CD14-positive monocyte (primary cell): ENCODE measurements around the gene SMAD9. TPM values are rescaled to one million over a fixed set of nuclear protein-coding genes. Genes with fewer than 3 reads are reported as not detected.

Experiments
- DNase-seq, 3 donors: peaks; one replicate each; pipeline ENCODE4 v3.0.0-alpha.2; 2011 to 2022
- H2AFZ ChIP-seq: 2 replicates; pipeline ENCODE4 v1.6.0; 2012; ENCODE audit warnings: mild to moderate bottlenecking, low read depth, low read length, inconsistent platforms; ENCODE audit not compliant: insufficient read depth, poor library complexity, severe bottlenecking
- H3K27ac ChIP-seq, 2 donors: 1 replicate in 1 of 2; 2 replicates in 1 of 2; pipeline ENCODE4 v1.5.1; 2012 to 2013; ENCODE audit warnings: low read length in 2 of 2, control low read depth in 1 of 2, inconsistent platforms in 1 of 2, low read depth in 1 of 2, mild to moderate bottlenecking in 1 of 2
- H3K27me3 ChIP-seq, 2 donors: one replicate each; pipeline versions ENCODE4 v1.6.0 to v1.6.1; 2011 to 2013; ENCODE audit warnings: low read length in 2 of 2; ENCODE audit not compliant: control insufficient read depth in 2 of 2, insufficient read depth in 2 of 2
- H3K36me3 ChIP-seq, 2 donors: replicated peaks in 1 of 2; 1 replicate in 1 of 2; 2 replicates in 1 of 2; pipeline versions ENCODE4 v1.5.1 to v1.6.1; 2012 to 2013; ENCODE audit warnings: low read length in 2 of 2, control low read depth in 1 of 2, inconsistent platforms in 1 of 2, mild to moderate bottlenecking in 1 of 2; ENCODE audit not compliant: insufficient read depth in 2 of 2, control insufficient read depth in 1 of 2
- H3K4me1 ChIP-seq, 2 donors: 1 replicate in 1 of 2; 2 replicates in 1 of 2; pipeline versions ENCODE4 v1.5.1 to v1.6.1; 2012 to 2013; ENCODE audit warnings: low read length in 2 of 2, control low read depth in 1 of 2, inconsistent platforms in 1 of 2, mild to moderate bottlenecking in 1 of 2, moderate library complexity in 1 of 2; ENCODE audit not compliant: insufficient read depth in 2 of 2, control insufficient read depth in 1 of 2
- H3K4me2 ChIP-seq: replicated peaks from 2 replicates; pipeline ENCODE3; 2012; ENCODE audit warnings: low read length, moderate library complexity, mild to moderate bottlenecking; ENCODE audit not compliant: poor library complexity, severe bottlenecking; ENCODE audit errors: extremely low read depth
- H3K4me3 ChIP-seq, 3 experiments: fragments of 200-600 bp in 1 of 3; sonication (generic) in 1 of 3; replicated peaks in 1 of 3; 1 replicate in 2 of 3; 2 replicates in 1 of 3; pipeline ENCODE4 v1.5.1; 2011 to 2013; ENCODE audit warnings: low read length in 3 of 3, mild to moderate bottlenecking in 3 of 3, control low read depth in 2 of 3, low read depth in 2 of 3, inconsistent platforms in 1 of 3, moderate library complexity in 1 of 3
- H3K79me2 ChIP-seq: 2 replicates; pipeline ENCODE4 v1.6.0; 2012; ENCODE audit warnings: mild to moderate bottlenecking, control low read depth, inconsistent platforms, low read length, moderate library complexity; ENCODE audit not compliant: insufficient read depth
- H3K9ac ChIP-seq: 2 replicates; pipeline ENCODE4 v1.6.0; 2017; ENCODE audit warnings: low read length, mild to moderate bottlenecking; ENCODE audit not compliant: insufficient read depth, poor library complexity, severe bottlenecking
- H3K9me3 ChIP-seq, 2 donors: replicated peaks in 1 of 2; 1 replicate in 1 of 2; 2 replicates in 1 of 2; pipeline versions ENCODE4 v1.5.1 to v1.6.1; 2012 to 2013; ENCODE audit warnings: low read length in 2 of 2, control low read depth in 1 of 2; ENCODE audit not compliant: control insufficient read depth in 1 of 2, insufficient read depth in 1 of 2
- H4K20me1 ChIP-seq: 2 replicates; pipeline ENCODE4 v1.6.0; 2012; ENCODE audit warnings: mild to moderate bottlenecking, low read length, control low read depth, moderate library complexity; ENCODE audit not compliant: insufficient read depth
- H3K27ac Mint-ChIP-seq, 7 donors: one replicate each; pipeline ENCODE4 v1.8.0; 2020; ENCODE audit warnings: mild to moderate bottlenecking in 7 of 7, mixed read lengths in 7 of 7, moderate library complexity in 6 of 7, inconsistent platforms in 2 of 7
- H3K27me3 Mint-ChIP-seq, 3 donors: one replicate each; pipeline ENCODE4 v1.8.0; 2021 to 2022; ENCODE audit warnings: low read depth in 3 of 3, mild to moderate bottlenecking in 3 of 3, mixed read lengths in 3 of 3, moderate library complexity in 3 of 3, inconsistent platforms in 1 of 3
- H3K36me3 Mint-ChIP-seq, 2 donors: one replicate each; pipeline ENCODE4 v1.8.0; 2020; ENCODE audit warnings: mixed read lengths in 2 of 2, inconsistent platforms in 1 of 2, mild to moderate bottlenecking in 1 of 2
- H3K4me1 Mint-ChIP-seq: one replicate; pipeline ENCODE4 v1.8.0; 2020; ENCODE audit warnings: mild to moderate bottlenecking, mixed read lengths
- H3K4me3 Mint-ChIP-seq, 2 donors: one replicate each; pipeline ENCODE4 v1.8.0; 2020; ENCODE audit warnings: mild to moderate bottlenecking in 2 of 2, mixed read lengths in 2 of 2, moderate library complexity in 1 of 2
- H3K9me3 Mint-ChIP-seq, 7 donors: one replicate each; pipeline ENCODE4 v1.8.0; 2020 to 2022; ENCODE audit warnings: mixed read lengths in 7 of 7, mild to moderate bottlenecking in 6 of 7, moderate library complexity in 6 of 7, inconsistent platforms in 2 of 7
- CTCF ChIP-seq: fragments of 200-600 bp; IDR thresholded peaks from one replicate; pipeline ENCODE4 v1.8.0; 2022; ENCODE audit warnings: antibody characterized with exemption, mild to moderate bottlenecking
- WGBS: methylation state at CpG from one replicate; pipeline ENCODE4 v1.1.5; 2013; ENCODE audit warnings: missing lambda C conversion rate; ENCODE audit not compliant: insufficient coverage; 5-methylcytosine and 5-hydroxymethylcytosine counted together
- intact Hi-C, 2 donors: fragments of 100-400 bp; cut with micrococcal nuclease; formaldehyde crosslinking; loops; one replicate each; pipeline versions ENCODE4 v1.15.0 to v1.15.1; 2023
- polyA plus RNA-seq, 3 donors: library from polyadenylated mRNA; depleted of rRNA in 1 of 3; unstranded in 2 of 3; stranded (reverse) in 1 of 3; fragments of 300-500 nt in 2 of 3; fragments of >200 nt in 1 of 3; fragmentation: Illumina TruSeq in 2 of 3; gene quantifications; 1 replicate in 2 of 3; 2 replicates in 1 of 3; pipeline ENCODE4 v1.2.3, GENCODE V29; 2012 to 2021

SMAD9 gene
- polyA plus RNA-seq, 3 donors: not detected

DNA sequence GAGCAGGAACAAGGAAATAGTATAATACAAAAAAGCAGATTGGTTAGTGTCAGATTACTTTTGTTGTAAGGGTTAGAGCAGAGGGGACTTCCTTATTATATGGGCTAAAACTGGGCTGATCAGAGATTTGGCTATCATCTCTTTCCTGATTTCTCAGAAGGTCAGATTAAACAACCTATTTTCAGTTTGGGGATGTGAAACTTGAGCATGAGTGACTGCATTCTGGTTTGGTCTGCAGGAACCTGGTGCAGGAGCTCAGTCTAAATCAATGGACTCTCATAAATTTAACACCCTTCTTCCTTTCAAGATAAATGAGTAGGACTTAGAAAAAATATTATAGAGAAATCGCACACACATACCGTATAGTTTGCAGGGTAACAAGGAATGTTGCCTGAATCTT lies 113.9 kb downstream of the SMAD9 start:
- no peaks in the 10 kb centered on the region for H3K36me3 ChIP-seq
- no peak for TF ChIP-seq CTCF
- no peaks in the 10 kb centered on the region for H3K4me1 ChIP-seq
- H3K9ac ChIP-seq: no peak overlapping the region
- H3K9me3 ChIP-seq: no peaks in the 10 kb centered on the region
- no peaks in the 10 kb centered on the region for H3K36me3 Mint-ChIP-seq
- H2AFZ ChIP-seq: no peak overlapping the region
- H3K27ac ChIP-seq: no peak overlapping the region
- H3K27me3 Mint-ChIP-seq: peaks cover 1 to 3% (median 2%) of the 10 kb centered on the region in 3 donors
- H3K27ac Mint-ChIP-seq: no peak overlapping the region
- H4K20me1 ChIP-seq: no peaks in the 10 kb centered on the region
- H3K4me3 ChIP-seq: no peak overlapping the region
- no peaks in the 10 kb centered on the region for H3K27me3 ChIP-seq
- H3K4me3 Mint-ChIP-seq: no peak overlapping the region
- no peak overlapping the region for H3K4me2 ChIP-seq
- no CpG with 5 or more reads among the region's 2 CpGs for WGBS
- no peak for DNase-seq
- peaks cover 9% of the 10 kb centered on the region for H3K4me1 Mint-ChIP-seq
- no peaks in the 10 kb centered on the region for H3K9me3 Mint-ChIP-seq
- intact Hi-C loops: no loop called here
- no peaks in the 10 kb centered on the region for H3K79me2 ChIP-seq

GRCh38 chr13:36804588-36804987 lies 115.5 kb downstream of the SMAD9 start:
- H3K9me3 Mint-ChIP-seq: no peaks in the 10 kb centered on the region
- DNase-seq: no peak
- H4K20me1 ChIP-seq: no peaks in the 10 kb centered on the region
- no peaks in the 10 kb centered on the region for H3K36me3 Mint-ChIP-seq
- no peak for TF ChIP-seq CTCF
- H3K27me3 ChIP-seq: no peaks in the 10 kb centered on the region
- no peak overlapping the region for H3K27ac Mint-ChIP-seq
- 94% methylated on average over 6 of the region's 6 CpGs for WGBS
- peaks cover 2 to 3% (median 3%) of the 10 kb centered on the region in 3 donors for H3K27me3 Mint-ChIP-seq
- H3K9me3 ChIP-seq: no peaks in the 10 kb centered on the region
- H3K4me1 ChIP-seq: no peaks in the 10 kb centered on the region
- H3K4me2 ChIP-seq: no peak overlapping the region
- no peak overlapping the region for H3K4me3 ChIP-seq
- H3K4me1 Mint-ChIP-seq: peaks cover 9% of the 10 kb centered on the region
- no peak overlapping the region for H3K4me3 Mint-ChIP-seq
- no peak overlapping the region for H3K9ac ChIP-seq
- H3K36me3 ChIP-seq: no peaks in the 10 kb centered on the region
- no peak overlapping the region for H2AFZ ChIP-seq
- no peaks in the 10 kb centered on the region for H3K79me2 ChIP-seq
- H3K27ac ChIP-seq: no peak overlapping the region
- intact Hi-C loops: no loop called here
